Measurements from ENCODE around the gene VTI1A.
"Not testable (repeated sequence)": the region's sequence is repeated elsewhere in the genome, so short reads cannot be mapped to it uniquely, and the experiment has no call there.

VTI1A gene

GRCh38 chr10:112844681-112845544 lies 397.9 kb downstream of the VTI1A start:
- no peaks in the 10 kb centered on the region for H3K36me3 ChIP-seq (ENCODE audit: insufficient read depth, low read length)
- H3K9me3 ChIP-seq (ENCODE audit: low read length) = peaks cover 11% of the 10 kb centered on the region
- H3K4me1 ChIP-seq (ENCODE audit: insufficient read depth, low read length) = no peaks in the 10 kb centered on the region
- H3K27me3 ChIP-seq (ENCODE audit: insufficient read depth, low read length) = no peaks in the 10 kb centered on the region
- no peak overlapping the region for H3K4me3 ChIP-seq (ENCODE audit: low read length)
- no peak overlapping the region for H2AFZ ChIP-seq (ENCODE audit: low read depth, low read length)

GRCh38 chr10:112847778-112848177 lies 400.8 kb downstream of the VTI1A start:
- Histone ChIP-seq H3K36me3 (ENCODE audit: insufficient read depth, low read length) (no peaks in the 10 kb centered on the region), H3K27me3 (ENCODE audit: insufficient read depth, low read length) (no peaks in the 10 kb centered on the region), H3K9me3 (ENCODE audit: low read length) (peaks cover 6% of the 10 kb centered on the region), H3K4me3 (ENCODE audit: low read length) (no peak overlapping the region), H3K4me1 (ENCODE audit: insufficient read depth, low read length) (no peaks in the 10 kb centered on the region), H2AFZ (ENCODE audit: low read depth, low read length) (no peak overlapping the region)

GRCh38 chr10:112848228-112848627 lies 401.2 kb downstream of the VTI1A start:
- no peaks in the 10 kb centered on the region for H3K36me3 ChIP-seq (ENCODE audit: insufficient read depth, low read length)
- no peaks in the 10 kb centered on the region for H3K4me1 ChIP-seq (ENCODE audit: insufficient read depth, low read length)
- peaks cover 9% of the 10 kb centered on the region for H3K9me3 ChIP-seq (ENCODE audit: low read length)
- H3K27me3 ChIP-seq (ENCODE audit: insufficient read depth, low read length) = no peaks in the 10 kb centered on the region
- no peak overlapping the region for H2AFZ ChIP-seq (ENCODE audit: low read depth, low read length)
- H3K4me3 ChIP-seq (ENCODE audit: low read length) = no peak overlapping the region

DNA sequence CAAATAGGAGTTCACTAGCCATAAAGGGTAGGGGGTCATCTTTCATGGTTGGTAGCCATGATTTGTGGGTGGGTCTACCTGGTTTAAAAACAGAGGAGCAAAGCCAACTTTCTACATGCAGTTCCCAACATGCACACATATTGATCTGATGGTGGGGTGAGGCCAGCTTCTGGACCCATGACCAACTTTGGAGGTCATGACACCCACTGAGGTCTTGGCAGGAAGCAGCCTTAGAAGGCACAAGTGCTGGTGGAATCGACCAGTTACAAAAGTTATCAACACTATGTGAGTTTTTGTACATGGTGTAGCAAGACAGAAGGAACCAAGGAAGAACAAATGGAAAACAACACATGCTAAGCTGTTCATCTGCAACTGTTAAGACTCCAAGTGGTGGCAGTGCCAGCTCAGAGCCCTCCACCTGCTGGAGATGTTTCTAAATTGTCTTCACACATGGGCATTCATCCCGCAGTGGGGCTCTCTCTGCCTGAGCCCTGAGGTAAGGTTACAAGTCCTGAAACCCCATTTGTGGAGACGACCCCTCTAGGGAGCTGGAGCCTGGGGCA lies 401.9 kb downstream of the VTI1A start:
- no peaks in the 10 kb centered on the region for H3K27me3 ChIP-seq (ENCODE audit: insufficient read depth, low read length)
- no peak overlapping the region for H2AFZ ChIP-seq (ENCODE audit: low read depth, low read length)
- H3K9me3 ChIP-seq (ENCODE audit: low read length) = peaks cover 9% of the 10 kb centered on the region
- H3K36me3 ChIP-seq (ENCODE audit: insufficient read depth, low read length) = no peaks in the 10 kb centered on the region
- H3K4me3 ChIP-seq (ENCODE audit: low read length) = no peak overlapping the region
- no peaks in the 10 kb centered on the region for H3K4me1 ChIP-seq (ENCODE audit: insufficient read depth, low read length)

DNA sequence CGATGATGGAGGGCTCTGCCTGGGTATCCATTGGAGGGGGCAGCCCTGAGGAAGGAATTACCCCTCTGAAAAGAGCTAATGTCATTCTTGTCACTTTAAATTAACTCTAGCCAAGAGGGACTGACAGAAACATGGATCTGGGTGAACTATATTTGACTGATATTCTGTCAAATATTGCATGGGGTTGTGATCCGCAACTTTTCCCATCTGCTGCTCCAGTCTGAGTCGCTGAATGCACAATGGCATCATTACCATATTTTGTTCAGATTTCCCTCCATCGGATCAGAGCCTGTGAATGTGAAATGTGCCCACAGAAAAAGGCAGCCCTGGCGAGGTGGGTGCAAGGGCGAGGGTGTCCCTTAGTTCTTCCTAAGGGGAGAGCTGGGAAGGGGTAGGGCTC lies 402.5 kb downstream of the VTI1A start:
- Histone ChIP-seq H2AFZ (ENCODE audit: low read depth, low read length) (no peak overlapping the region), H3K9me3 (ENCODE audit: low read length) (peaks cover 9% of the 10 kb centered on the region), H3K27me3 (ENCODE audit: insufficient read depth, low read length) (no peaks in the 10 kb centered on the region), H3K36me3 (ENCODE audit: insufficient read depth, low read length) (no peaks in the 10 kb centered on the region), H3K4me3 (ENCODE audit: low read length) (no peak overlapping the region), H3K4me1 (ENCODE audit: insufficient read depth, low read length) (no peaks in the 10 kb centered on the region)

DNA sequence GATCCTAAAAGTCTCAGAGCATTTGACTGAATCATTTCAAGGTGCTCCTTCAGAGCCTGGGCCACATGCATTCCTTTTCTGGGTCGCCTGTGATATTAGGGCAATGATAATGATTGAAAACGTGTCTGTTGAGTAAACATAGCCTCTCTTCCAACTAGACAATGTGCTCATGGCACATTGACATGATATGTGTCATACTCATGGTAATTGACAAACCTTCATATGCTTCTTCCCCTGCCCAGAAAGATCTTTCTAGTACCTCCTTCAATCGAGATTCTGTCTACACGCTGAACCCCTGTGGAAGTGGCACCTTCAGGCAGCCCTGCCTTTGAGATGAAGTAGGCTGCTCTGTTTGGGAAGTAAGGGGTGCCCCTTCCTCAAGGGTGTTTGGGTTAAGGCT lies 404.2 kb downstream of the VTI1A start:
- Histone ChIP-seq H3K9me3 (ENCODE audit: low read length) (peaks cover 7% of the 10 kb centered on the region), H2AFZ (ENCODE audit: low read depth, low read length) (no peak overlapping the region), H3K27me3 (ENCODE audit: insufficient read depth, low read length) (no peaks in the 10 kb centered on the region), H3K4me3 (ENCODE audit: low read length) (no peak overlapping the region), H3K4me1 (ENCODE audit: insufficient read depth, low read length) (no peaks in the 10 kb centered on the region), H3K36me3 (ENCODE audit: insufficient read depth, low read length) (no peaks in the 10 kb centered on the region)

DNA sequence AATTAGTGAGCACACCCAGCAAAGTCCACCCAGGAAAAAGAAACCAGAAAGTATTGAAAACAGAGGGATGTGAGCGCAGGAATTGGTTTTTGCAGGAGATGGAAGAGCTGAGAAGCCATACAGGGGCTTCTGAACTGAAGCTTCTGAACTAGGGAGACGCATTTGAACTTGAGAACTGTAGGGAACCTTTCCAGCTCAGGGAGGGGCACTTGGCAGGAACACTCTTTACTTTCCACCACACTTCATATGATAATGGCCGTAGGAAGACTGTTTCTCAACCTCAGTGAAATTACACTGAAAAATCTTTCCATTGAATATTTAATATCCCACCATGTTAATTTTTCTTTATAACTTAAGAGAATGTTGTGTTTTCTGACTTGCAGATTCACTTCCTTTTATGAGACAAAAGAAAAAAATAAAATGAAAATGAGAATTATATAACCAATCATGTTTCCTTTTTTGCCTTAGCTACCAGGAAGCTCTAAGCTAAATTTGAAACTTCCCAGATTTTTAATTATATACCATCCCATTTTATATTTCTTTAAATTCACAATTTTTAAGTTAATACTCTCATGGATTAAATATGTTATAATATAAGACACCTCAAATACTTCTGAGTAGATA lies 404.7 kb downstream of the VTI1A start:
- no peaks in the 10 kb centered on the region for H3K27me3 ChIP-seq (ENCODE audit: insufficient read depth, low read length)
- H3K4me3 ChIP-seq (ENCODE audit: low read length) = no peak overlapping the region
- no peaks in the 10 kb centered on the region for H3K36me3 ChIP-seq (ENCODE audit: insufficient read depth, low read length)
- no peak overlapping the region for H2AFZ ChIP-seq (ENCODE audit: low read depth, low read length)
- peaks cover 7% of the 10 kb centered on the region for H3K9me3 ChIP-seq (ENCODE audit: low read length)
- no peaks in the 10 kb centered on the region for H3K4me1 ChIP-seq (ENCODE audit: insufficient read depth, low read length)

DNA sequence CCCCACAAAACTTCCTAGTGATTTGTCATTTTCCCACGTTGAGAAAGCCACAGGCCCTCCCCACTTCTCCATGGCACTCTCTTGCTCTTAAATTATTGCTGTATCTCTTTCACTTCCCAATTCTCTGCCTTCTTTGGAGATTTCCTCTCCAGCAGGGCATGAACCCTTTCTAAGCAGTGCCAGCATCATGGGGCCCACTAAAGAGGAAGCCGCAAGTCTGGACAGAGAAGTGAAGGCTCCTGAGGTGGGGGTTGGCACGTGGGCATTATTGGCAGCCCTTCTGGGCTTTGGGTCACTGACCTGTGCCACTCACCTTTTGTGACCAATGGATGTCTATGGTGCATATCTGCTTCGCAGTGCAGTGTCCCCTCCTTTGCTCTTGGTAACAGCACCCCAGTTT lies 405.3 kb downstream of the VTI1A start:
- Histone ChIP-seq H3K36me3 (ENCODE audit: insufficient read depth, low read length) (no peaks in the 10 kb centered on the region), H3K4me1 (ENCODE audit: insufficient read depth, low read length) (no peaks in the 10 kb centered on the region), H3K4me3 (ENCODE audit: low read length) (no peak overlapping the region), H2AFZ (ENCODE audit: low read depth, low read length) (no peak overlapping the region), H3K9me3 (ENCODE audit: low read length) (peaks cover 7% of the 10 kb centered on the region), H3K27me3 (ENCODE audit: insufficient read depth, low read length) (no peaks in the 10 kb centered on the region)

GRCh38 chr10:112855134-112855533 lies 408.1 kb downstream of the VTI1A start:
- no peaks in the 10 kb centered on the region for H3K27me3 ChIP-seq (ENCODE audit: insufficient read depth, low read length)
- H3K36me3 ChIP-seq (ENCODE audit: insufficient read depth, low read length) = no peaks in the 10 kb centered on the region
- H3K4me3 ChIP-seq (ENCODE audit: low read length) = no peak overlapping the region
- no peaks in the 10 kb centered on the region for H3K4me1 ChIP-seq (ENCODE audit: insufficient read depth, low read length)
- H3K9me3 ChIP-seq (ENCODE audit: low read length) = peaks cover 3% of the 10 kb centered on the region
- no peak overlapping the region for H2AFZ ChIP-seq (ENCODE audit: low read depth, low read length)

GRCh38 chr10:112857493-112857892 lies 410.5 kb downstream of the VTI1A start:
- Histone ChIP-seq H3K36me3 (ENCODE audit: insufficient read depth, low read length) (no peaks in the 10 kb centered on the region), H2AFZ (ENCODE audit: low read depth, low read length) (no peak overlapping the region), H3K4me3 (ENCODE audit: low read length) (no peak overlapping the region), H3K9me3 (ENCODE audit: low read length) (peaks cover 3% of the 10 kb centered on the region), H3K27me3 (ENCODE audit: insufficient read depth, low read length) (no peaks in the 10 kb centered on the region), H3K4me1 (ENCODE audit: insufficient read depth, low read length) (no peaks in the 10 kb centered on the region)

DNA sequence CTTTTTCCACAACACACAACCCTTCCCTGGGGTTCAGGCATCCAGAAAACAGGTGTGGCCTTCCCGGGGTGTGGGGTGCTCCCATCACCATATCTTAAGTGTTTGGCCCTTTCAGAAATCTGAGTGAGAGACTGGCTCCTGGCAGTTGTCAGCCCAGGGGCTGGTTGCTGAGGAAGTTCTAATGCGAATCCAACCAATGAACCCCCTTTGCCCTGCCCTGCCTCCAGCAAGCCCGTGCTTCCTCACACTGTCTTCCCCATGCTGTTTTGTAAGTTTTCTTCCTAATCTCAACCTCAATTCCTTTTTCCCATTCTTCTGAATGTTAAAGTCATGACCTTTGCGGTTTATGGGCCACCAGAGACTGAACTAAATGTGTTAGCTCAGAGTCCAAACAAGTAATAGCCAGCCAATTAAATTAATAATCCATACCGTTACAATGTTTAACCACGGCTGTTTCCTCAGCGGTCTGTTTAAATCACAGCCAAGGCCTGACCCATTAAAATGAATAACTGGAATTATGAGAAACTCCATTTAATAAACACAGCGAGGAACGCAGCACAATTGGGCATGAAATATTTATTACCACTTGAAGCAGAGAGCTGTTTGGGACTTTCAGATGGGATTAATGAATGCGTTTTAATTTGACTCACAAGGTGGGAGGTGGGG lies 412.1 kb downstream of the VTI1A start:
- no peaks in the 10 kb centered on the region for H3K9me3 ChIP-seq (ENCODE audit: low read length)
- H3K27me3 ChIP-seq (ENCODE audit: insufficient read depth, low read length) = no peaks in the 10 kb centered on the region

GRCh38 chr10:112859793-112860192 lies 412.8 kb downstream of the VTI1A start:
- Histone ChIP-seq H2AFZ (ENCODE audit: low read depth, low read length) (no peak overlapping the region), H3K27me3 (ENCODE audit: insufficient read depth, low read length) (no peaks in the 10 kb centered on the region), H3K4me3 (ENCODE audit: low read length) (no peak overlapping the region), H3K4me1 (ENCODE audit: insufficient read depth, low read length) (no peaks in the 10 kb centered on the region), H3K36me3 (ENCODE audit: insufficient read depth, low read length) (no peaks in the 10 kb centered on the region), H3K9me3 (ENCODE audit: low read length) (no peaks in the 10 kb centered on the region)

More for the DNA sequence above, 412.1 kb downstream of the VTI1A start:
- H3K36me3 ChIP-seq (ENCODE audit: insufficient read depth, low read length) = no peaks in the 10 kb centered on the region
- no peak overlapping the region for H2AFZ ChIP-seq (ENCODE audit: low read depth, low read length)
- H3K4me1 ChIP-seq (ENCODE audit: insufficient read depth, low read length) = no peaks in the 10 kb centered on the region
- no peak overlapping the region for H3K4me3 ChIP-seq (ENCODE audit: low read length)

DNA sequence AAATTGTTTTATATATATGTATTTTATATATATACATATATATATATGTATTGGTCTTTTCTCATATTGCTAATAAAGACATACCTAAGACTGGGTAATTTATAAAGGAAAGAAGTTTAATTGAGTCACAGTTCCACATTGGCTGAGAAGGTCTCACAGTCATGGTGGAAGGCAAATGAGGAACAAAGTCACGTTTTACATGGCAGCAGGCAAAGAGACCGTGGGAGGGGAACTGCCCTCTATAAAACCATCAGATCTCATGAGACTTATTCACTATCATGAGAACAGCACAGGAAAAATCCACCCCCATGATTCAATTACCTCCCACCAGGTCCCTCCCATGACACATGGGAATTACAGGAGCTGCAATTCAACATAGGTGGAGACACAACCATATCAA lies 416.4 kb downstream of the VTI1A start:
- not testable (repeated sequence) for H3K4me1 ChIP-seq (ENCODE audit: insufficient read depth, low read length); H2AFZ ChIP-seq (ENCODE audit: low read depth, low read length); H3K27me3 ChIP-seq (ENCODE audit: insufficient read depth, low read length); H3K36me3 ChIP-seq (ENCODE audit: insufficient read depth, low read length); H3K9me3 ChIP-seq (ENCODE audit: low read length); H3K4me3 ChIP-seq (ENCODE audit: low read length)

Data from neuron (in vitro differentiated cells).